ENCODE measurements around the gene KCNQ2.

GRCh38 chr20:63473555-63474449 lies 1.3 kb upstream of the KCNQ2 start:
- no peak for TF ChIP-seq NFIC (IDR thresholded peaks at IDR 0.05)
- TF ChIP-seq TAF1 (IDR thresholded peaks at IDR 0.05; ENCODE audit: low read depth): no peak
- TF ChIP-seq EP300 (IDR thresholded peaks at IDR 0.05; ENCODE audit: borderline replicate concordance): no peak
- no peak for TF ChIP-seq TCF12 (IDR thresholded peaks at IDR 0.05; ENCODE audit: low read depth)
- TF ChIP-seq FOXM1 (IDR thresholded peaks at IDR 0.05; ENCODE audit: borderline replicate concordance, low read depth): no peak
- no peak; the same call in 1 of the 2 replicates for TF ChIP-seq REST (IDR thresholded peaks at IDR 0.05; ENCODE audit: low read depth)
